HG03103 (cell line): ENCODE data around the gene CPSF7.

ENCODE experiments used
- ATAC-seq: cut with Tn5 transposase; IDR thresholded peaks from one replicate; pipeline ENCODE4 v1.9.1; 2021; ENCODE audit warnings: low read depth; ENCODE audit not compliant: unreplicated experiment

The CPSF7 gene

DNA sequence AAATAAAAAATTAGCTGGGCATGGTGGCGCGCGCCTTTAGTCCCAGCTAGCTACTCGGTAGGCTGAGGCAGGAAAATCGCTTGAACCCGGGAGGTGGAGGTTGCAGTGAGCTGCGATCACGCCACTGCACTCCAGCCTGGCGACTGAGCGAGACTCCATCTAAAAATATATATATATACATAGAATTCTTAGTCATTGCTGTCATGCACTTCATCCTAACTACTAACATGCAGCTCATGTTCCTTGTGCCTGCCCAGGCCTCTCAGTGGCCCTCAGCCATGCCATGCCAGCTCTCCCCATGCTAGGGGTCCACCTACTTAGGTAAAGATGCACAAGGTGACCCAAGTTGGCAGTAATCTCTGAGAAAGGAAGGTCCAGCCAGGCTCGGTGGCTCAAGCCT is 71.2 kb downstream of the CPSF7 start:
- no peak for ATAC-seq

DNA sequence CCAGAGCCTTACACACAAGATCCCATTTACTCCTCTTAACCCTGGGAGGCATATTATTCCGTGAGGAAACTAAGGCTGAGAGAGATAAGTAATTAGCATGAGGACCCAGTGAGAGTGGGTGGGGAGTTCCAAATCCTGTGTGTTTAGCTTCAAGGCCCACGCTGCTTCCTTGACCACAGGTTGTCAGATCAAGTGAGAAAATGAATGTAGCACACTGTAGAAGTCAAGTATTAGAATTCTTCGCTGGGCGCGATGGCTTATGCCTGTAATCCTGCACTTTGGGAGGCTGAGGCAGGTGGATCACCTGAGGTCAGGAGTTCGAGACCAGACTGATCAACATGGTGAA is 71.9 kb downstream of the CPSF7 start:
- ATAC-seq = no peak

DNA sequence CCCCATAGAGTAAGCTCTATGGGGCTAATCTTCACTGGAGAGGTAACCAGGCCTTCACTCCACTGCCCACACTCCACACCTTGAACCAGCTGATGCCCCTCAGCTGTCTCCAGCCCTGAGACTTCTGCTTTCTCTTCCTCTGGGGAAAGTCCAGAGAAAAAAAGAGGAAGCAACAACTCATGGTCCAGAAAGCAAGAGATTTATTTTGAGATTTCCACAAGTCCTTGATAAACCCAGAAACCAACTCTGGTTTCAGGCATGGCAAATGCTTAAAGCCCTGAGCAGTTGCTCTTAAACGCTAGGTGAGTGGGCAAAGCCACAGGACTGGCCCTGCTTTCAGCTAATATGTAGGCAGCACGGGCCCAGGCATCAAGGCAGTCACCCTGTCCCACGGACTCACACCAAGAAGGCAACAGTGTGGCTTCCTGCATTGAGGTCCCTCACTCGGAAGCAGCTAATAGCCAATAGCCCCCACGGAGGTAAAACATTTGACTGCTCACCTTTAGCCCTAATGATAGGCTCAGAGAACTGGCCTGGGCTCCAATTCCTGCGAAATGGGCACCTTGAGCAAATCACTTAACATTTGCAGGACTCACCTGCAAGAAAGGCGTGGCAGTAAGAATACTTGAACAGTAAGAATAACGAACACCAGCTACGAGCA is 72.4 kb downstream of the CPSF7 start:
- ATAC-seq = peak; percentile 45

DNA sequence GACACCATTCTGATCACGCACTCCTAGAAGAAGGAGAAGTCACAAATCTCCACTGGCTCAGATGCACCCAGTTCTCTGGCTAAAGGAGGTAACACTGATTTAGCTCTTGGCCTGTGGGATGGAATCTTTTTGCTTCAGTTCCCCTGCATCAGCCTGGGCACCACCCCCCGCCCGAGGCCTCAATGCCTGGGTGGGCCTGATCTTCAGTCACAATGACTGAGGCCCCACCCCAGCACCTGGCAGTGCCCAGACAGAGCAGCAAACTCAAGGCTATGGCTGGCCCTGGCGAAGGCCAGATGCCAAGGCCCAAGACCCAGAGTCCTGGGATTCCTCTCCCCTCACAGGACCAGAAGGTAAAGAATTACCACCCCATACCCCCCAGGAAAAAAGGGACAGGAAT is 73.1 kb downstream of the CPSF7 start:
- ATAC-seq = no peak

DNA sequence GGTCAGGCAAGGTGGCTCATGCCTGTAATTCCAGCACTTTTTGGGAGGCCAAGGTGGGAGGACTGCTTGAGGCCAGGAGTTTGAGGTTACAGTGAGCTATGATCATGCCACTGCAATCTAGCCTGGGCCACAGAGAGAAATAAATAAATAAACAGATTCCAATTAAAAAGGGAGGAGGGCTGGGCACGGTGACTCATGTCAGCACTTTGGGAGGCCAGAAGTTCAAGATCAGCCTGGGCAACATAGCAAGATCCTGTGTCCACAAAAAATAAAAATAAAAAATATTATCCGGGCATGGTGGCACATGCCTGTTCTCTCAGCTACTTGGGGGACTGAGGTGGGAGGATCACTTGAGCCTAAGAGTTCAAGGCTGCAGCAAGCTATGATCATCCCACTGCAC is 75.6 kb downstream of the CPSF7 start:
- ATAC-seq = no peak

DNA sequence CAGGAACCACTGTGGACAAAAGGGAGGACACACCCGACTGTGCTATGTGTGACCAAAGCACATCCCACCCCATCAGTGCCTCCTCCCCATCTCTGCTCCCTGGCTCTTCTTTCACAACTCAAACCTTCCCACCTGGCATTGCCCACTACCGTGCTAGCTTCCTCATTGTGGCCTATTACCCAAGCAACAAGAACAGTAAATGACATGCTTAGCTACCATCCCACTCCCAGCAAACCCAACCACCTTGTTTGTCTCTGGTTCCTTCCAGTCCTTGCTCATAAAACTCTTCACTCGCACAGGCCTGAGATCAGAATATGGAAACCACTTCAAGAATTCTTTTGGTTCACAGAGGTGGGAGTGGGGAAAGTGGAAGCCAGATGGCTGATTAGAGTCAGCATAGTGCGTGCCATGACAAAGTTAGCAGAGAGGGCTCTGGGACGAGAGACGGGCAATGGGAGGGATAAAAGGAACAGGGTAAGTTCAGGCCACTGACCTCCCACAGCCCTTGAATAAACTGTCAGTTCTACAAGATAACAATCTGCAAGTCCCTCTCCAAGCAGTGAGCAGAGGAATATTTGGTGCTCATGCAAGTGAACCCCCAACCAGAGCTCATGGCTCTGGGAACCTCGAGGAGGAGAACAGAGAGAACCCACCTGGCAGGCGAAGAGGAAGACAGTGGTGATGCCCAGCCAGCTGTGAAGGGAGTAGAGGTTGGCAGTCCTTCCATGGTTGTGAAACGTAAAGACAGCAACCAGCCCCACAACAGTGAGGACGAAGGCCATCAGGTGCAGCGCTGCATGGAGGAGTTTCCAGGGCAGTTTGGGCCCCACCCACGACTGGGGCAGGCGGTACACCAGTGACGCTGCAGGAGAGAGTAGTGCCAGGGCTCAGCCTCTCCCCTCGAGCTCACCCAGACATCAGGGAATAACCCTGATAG is 76.4 kb downstream of the CPSF7 start:
- no peak for ATAC-seq
